Epidermal melanocyte (primary cell): Measurements from ENCODE around the gene EDN2.

Experiments used
- DNase-seq: peaks from one replicate; pipeline ENCODE4 v3.0.0; 2011; ENCODE audit warnings: low spot score; ENCODE audit not compliant: insufficient read length

EDN2 gene

GRCh38 chr1:41439234-41439633 lies 45.2 kb downstream of the EDN2 start:
- DNase-seq: no peak

- DNase-seq: no peak
Measured at GRCh38 chr1:41438711-41439110, 45.8 kb downstream of the EDN2 start.

GRCh38 chr1:41437011-41437355 lies 47.5 kb downstream of the EDN2 start:
- no peak for DNase-seq

- peak; percentile 49 for DNase-seq
Measured at GRCh38 chr1:41436281-41437010, 48.0 kb downstream of the EDN2 start.

- no peak for DNase-seq
Measured at GRCh38 chr1:41435570-41436178, 48.8 kb downstream of the EDN2 start.

- no peak for DNase-seq
Measured at GRCh38 chr1:41434748-41435449, 49.6 kb downstream of the EDN2 start.

GRCh38 chr1:41434306-41434705 lies 50.2 kb downstream of the EDN2 start:
- DNase-seq: no peak

GRCh38 chr1:41433501-41433900 lies 51.0 kb downstream of the EDN2 start:
- no peak for DNase-seq

GRCh38 chr1:41432481-41433280 lies 51.8 kb downstream of the EDN2 start:
- peak; percentile 90 for DNase-seq

- no peak for DNase-seq
Measured at GRCh38 chr1:41431490-41432350, 52.8 kb downstream of the EDN2 start.

- no peak for DNase-seq
Measured at GRCh38 chr1:41430582-41430981, 53.9 kb downstream of the EDN2 start.

GRCh38 chr1:41430069-41430468 lies 54.4 kb downstream of the EDN2 start:
- DNase-seq: no peak

GRCh38 chr1:41429641-41430035 lies 54.8 kb downstream of the EDN2 start:
- DNase-seq: no peak
